ENCODE data around the gene TCL1B. TPM values are rescaled to one million over a fixed set of nuclear protein-coding genes. Genes with fewer than 3 reads are reported as not detected.

Gene TCL1B
- total RNA-seq, 6 experiments from 2014 or later = not detected

DNA sequence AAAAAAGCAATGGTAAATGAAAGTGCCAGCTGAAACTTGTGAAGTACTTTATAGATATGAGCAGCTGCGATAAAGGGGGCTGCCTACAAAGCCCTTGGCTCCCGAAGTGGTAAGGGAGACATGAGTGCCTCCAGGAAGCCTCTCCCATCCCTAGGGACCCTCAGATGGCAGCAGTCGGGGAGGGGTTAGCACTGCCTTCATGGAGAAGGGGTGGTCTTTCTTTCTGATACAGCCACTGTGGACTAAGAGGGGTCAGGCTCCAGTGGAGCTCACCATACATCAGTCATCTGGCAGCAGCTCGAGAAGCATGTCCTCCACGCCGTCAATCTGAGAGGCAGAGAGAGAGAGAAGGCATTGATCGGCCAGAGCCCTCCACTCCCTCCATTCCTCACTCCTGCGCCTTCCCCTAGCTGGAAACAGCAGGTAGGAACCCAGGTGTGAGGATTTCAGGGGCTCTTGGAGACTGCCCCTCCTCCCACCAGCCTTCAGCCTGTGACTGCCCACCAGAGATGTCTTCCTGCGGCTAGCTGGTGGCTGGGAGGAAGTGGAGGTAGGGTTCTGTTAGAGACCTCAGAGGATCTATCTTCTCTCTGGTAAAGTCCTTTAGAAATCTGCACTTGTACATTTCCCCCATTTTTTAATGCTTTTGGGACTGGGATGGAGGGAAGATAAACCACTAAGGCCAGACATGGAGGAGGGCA, 25.4 kb downstream of the TCL1B start:
- Mint-ChIP-seq H3K27ac (no peak overlapping the region), H3K4me3 (no peak overlapping the region), H3K27me3 (ENCODE audit: insufficient read depth) (no peaks in the 10 kb centered on the region; the same call in none of the 2 replicates), H3K4me1 (ENCODE audit: low read depth) (no peaks in the 10 kb centered on the region), H3K9me3 (peaks cover 37% of the 10 kb centered on the region), H3K36me3 (ENCODE audit: low read depth) (no peaks in the 10 kb centered on the region)
- DNase-seq = no peak
- no peak for TF ChIP-seq CTCF (IDR thresholded peaks at IDR 0.05)

- H3K4me1 Mint-ChIP-seq (ENCODE audit: low read depth) = no peaks in the 10 kb centered on the region
- H3K27ac Mint-ChIP-seq = no peak overlapping the region
- H3K27me3 Mint-ChIP-seq (ENCODE audit: insufficient read depth) = no peaks in the 10 kb centered on the region; the same call in none of the 2 replicates
Observed at GRCh38 chr14:95712398-95712797, 26.2 kb downstream of the TCL1B start.

GRCh38 chr14:95713596-95714371, 27.6 kb downstream of the TCL1B start, which contains the start of gene TCL1A:
TCL1A (minus strand) TSS chr14:95714125; CDS start chr14:95714066, 59 bp downstream.
- TF ChIP-seq CTCF (IDR thresholded peaks at IDR 0.05) = no peak
- Mint-ChIP-seq H3K9me3 (peaks cover 35% of the 10 kb centered on the region), H3K36me3 (ENCODE audit: low read depth) (no peaks in the 10 kb centered on the region), H3K4me3 (no peak within 1 kb of the TSS), H3K27ac (no peak within 1 kb of the TSS), H3K27me3 (ENCODE audit: insufficient read depth) (no peaks in the 10 kb centered on the region; the same call in none of the 2 replicates), H3K4me1 (ENCODE audit: low read depth) (no peaks in the 10 kb centered on the region)
- no peak for DNase-seq

More at GRCh38 chr14:95712398-95712797, 26.2 kb downstream of the TCL1B start:
- Mint-ChIP-seq H3K4me3 (no peak overlapping the region), H3K36me3 (ENCODE audit: low read depth) (no peaks in the 10 kb centered on the region), H3K9me3 (peaks cover 37% of the 10 kb centered on the region)
- no peak for TF ChIP-seq CTCF (IDR thresholded peaks at IDR 0.05)
- DNase-seq = no peak

DNA sequence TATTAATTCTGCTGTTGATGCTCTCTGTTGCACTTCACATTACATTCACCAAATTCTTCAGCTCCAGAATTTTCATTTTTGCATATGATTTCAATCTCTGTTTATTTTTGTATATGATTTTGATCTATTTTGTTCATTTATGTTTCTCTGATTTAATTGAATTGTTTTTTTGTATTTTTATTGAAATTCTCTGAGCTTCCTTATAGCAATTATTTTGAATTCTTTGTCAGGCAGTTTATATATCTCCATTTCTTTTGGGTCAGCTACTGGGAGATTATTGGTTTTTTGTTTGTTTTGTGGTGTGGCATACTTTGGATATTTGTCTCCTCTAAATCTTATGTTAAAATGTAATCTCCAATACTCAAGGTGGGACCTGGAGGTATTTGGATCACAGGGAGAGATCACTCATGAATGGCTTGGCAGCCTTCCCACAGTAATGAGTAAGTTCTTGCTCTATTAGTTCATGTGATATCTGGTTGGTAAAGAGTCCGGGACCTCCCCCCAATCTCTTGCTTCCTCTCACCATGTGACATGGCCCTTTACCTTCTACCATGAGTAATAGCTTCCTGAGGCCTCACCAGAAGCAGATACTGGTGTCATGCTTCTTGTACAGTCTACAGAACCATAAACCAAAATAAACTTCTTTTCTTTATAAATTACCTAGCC, 36.4 kb downstream of the TCL1B start:
- no peak overlapping the region for H3K4me3 Mint-ChIP-seq
- H3K27me3 Mint-ChIP-seq (ENCODE audit: insufficient read depth) = no peaks in the 10 kb centered on the region; the same call in 1 of the 2 replicates
- H3K36me3 Mint-ChIP-seq (ENCODE audit: low read depth) = 0 out of 2 replicates have a peak, but pooled peaks cover 4% of the 10 kb centered on the region
- H3K9me3 Mint-ChIP-seq = peaks cover 43% of the 10 kb centered on the region
- DNase-seq = no peak
- no peak for TF ChIP-seq CTCF (IDR thresholded peaks at IDR 0.05)
- H3K27ac Mint-ChIP-seq = no peak overlapping the region
- H3K4me1 Mint-ChIP-seq (ENCODE audit: low read depth) = no peaks in the 10 kb centered on the region

- no peak for TF ChIP-seq CTCF (IDR thresholded peaks at IDR 0.05)
- 0 out of 2 replicates have a peak, but pooled peaks cover 4% of the 10 kb centered on the region for H3K36me3 Mint-ChIP-seq (ENCODE audit: low read depth)
- no peak for DNase-seq
- peaks cover 43% of the 10 kb centered on the region for H3K9me3 Mint-ChIP-seq
- no peaks in the 10 kb centered on the region; the same call in 1 of the 2 replicates for H3K27me3 Mint-ChIP-seq (ENCODE audit: insufficient read depth)
- H3K27ac Mint-ChIP-seq = no peak overlapping the region
- H3K4me1 Mint-ChIP-seq (ENCODE audit: low read depth) = no peaks in the 10 kb centered on the region
- H3K4me3 Mint-ChIP-seq = no peak overlapping the region
Observed at GRCh38 chr14:95725685-95726336, 39.6 kb downstream of the TCL1B start.
